Measurements from ENCODE around the gene OR52N2. TPM values are rescaled to one million over a fixed set of nuclear protein-coding genes. Genes with fewer than 3 reads are reported as not detected.

Gene OR52N2
- total and polyA plus RNA-seq, 9 of the 15 experiments (the other 6 are each of a cell fraction or from before 2014, with no cell fraction given) = not detected

- peak; percentile 78 for TF ChIP-seq FOXM1 (IDR thresholded peaks at IDR 0.05; ENCODE audit: low read depth)
- TF ChIP-seq FOXM1 (CRISPR knock-in tag; IDR thresholded peaks at IDR 0.05; ENCODE audit: low read depth) = no peak
- peak; percentile 79 for TF ChIP-seq EP300 (IDR thresholded peaks at IDR 0.05; ENCODE audit: low read length)
- TF ChIP-seq KLF16 (IDR thresholded peaks at IDR 0.05) = peak; percentile 51; the same call in 1 of the 2 replicates
- 0 out of 2 replicates have a peak, but pooled peaks have one; percentile 68 for TF ChIP-seq NBN (IDR thresholded peaks at IDR 0.05; ENCODE audit: low read depth)
- TF ChIP-seq RCOR1 (IDR thresholded peaks at IDR 0.05; ENCODE audit: borderline replicate concordance in 1 of 2, low read depth in 2 of 2, low read length in 2 of 2) = peak in 1 of 2 experiments; percentile 40; a peak in 1 of 4 replicates
- peak; percentile 99 for TF ChIP-seq LEF1 (IDR thresholded peaks at IDR 0.05)
- peak; percentile 62; the same call in 1 of the 2 replicates for TF ChIP-seq PML (IDR thresholded peaks at IDR 0.05; ENCODE audit: low read length)
- 0 out of 4 replicates have a peak, but pooled peaks of 1 of the 2 experiments have one; percentile 49 for TF ChIP-seq ZMIZ1 (IDR thresholded peaks at IDR 0.05; ENCODE audit: low read depth in 2 of 2, low read length in 2 of 2)
- TF ChIP-seq CBX8 (IDR thresholded peaks at IDR 0.05; ENCODE audit: borderline replicate concordance, extremely low read depth, low read depth, low read length, poor library complexity, severe bottlenecking) = no peak
- TF ChIP-seq RFX1 (IDR thresholded peaks at IDR 0.05) = no peak
- 0 out of 4 replicates have a peak, but pooled peaks of 1 of the 2 experiments have one; percentile 26 for TF ChIP-seq MNT (conservative IDR thresholded peaks at IDR 0.05)
- peak; percentile 49; the same call in 1 of the 2 replicates for TF ChIP-seq CC2D1A (IDR thresholded peaks at IDR 0.05)
- TF ChIP-seq FOXK2 (conservative IDR thresholded peaks at IDR 0.05 in 1 of 2, IDR thresholded peaks at IDR 0.05 in 1 of 2; ENCODE audit: low read depth in 2 of 2) = peak; percentile 40 to 45; a peak in 3 of 4 replicates
- TF ChIP-seq STAT5A (IDR thresholded peaks at IDR 0.05; ENCODE audit: borderline replicate concordance, low read length) = peak; percentile 72
- no peak for TF ChIP-seq ZC3H8 (IDR thresholded peaks at IDR 0.05)
- TF ChIP-seq ZKSCAN8 (CRISPR knock-in tag; IDR thresholded peaks at IDR 0.05) = no peak
- peak; percentile 29 for TF ChIP-seq RBM25 (IDR thresholded peaks at IDR 0.05; ENCODE audit: low read depth, low read length, severe bottlenecking)
Measured at GRCh38 chr11:5809905-5810795, 1.4 kb downstream of the OR52N2 start (continued).

All from K562 (cell line).